Activated B cell treated with CpG ODN at 0.5 μM for 24 hours (primary cell): Measurements from ENCODE around the gene ACTL8. TPM values are rescaled to one million over a fixed set of nuclear protein-coding genes. Genes with fewer than 3 reads are reported as not detected.
"Not testable (repeated sequence)": the region's sequence is repeated elsewhere in the genome, so short reads cannot be mapped to it uniquely, and the experiment has no call there.

Experiments used
- ATAC-seq: fragments of 200-7000 bp; cut with Tn5 transposase; one replicate; pipeline ENCODE4 v1.10.0; 2021; ENCODE audit warnings: low read depth, mild to moderate bottlenecking, moderate library complexity
- CTCF ChIA-PET: fragments of 350-600 bp; sonication (Branson Sonifier 250); formaldehyde crosslinking; loops from one replicate; lab custom pipeline; 2021; ENCODE audit warnings: antibody characterized with exemption; lab: Charles Lee
- POLR2A ChIA-PET: fragments of 350-600 bp; sonication (Branson Sonifier 250); formaldehyde crosslinking; loops from one replicate; lab custom pipeline; 2021; ENCODE audit warnings: antibody characterized with exemption; lab: Charles Lee
- DNase-seq: peaks from one replicate; pipeline ENCODE4 v3.0.0; 2022
- H3K27ac Mint-ChIP-seq: one replicate; pipeline ENCODE4 v1.8.0; 2020; ENCODE audit warnings: mixed read lengths
- H3K27me3 Mint-ChIP-seq: one replicate; pipeline ENCODE4 v1.8.0; 2021; ENCODE audit warnings: mixed read lengths
- H3K36me3 Mint-ChIP-seq: one replicate; pipeline ENCODE4 v1.8.0; 2021; ENCODE audit warnings: low read depth, mixed read lengths
- H3K4me1 Mint-ChIP-seq: one replicate; pipeline ENCODE4 v1.8.0; 2021; ENCODE audit warnings: mixed read lengths
- H3K4me3 Mint-ChIP-seq: one replicate; pipeline ENCODE4 v1.8.0; 2020; ENCODE audit warnings: mild to moderate bottlenecking, mixed read lengths
- H3K9me3 Mint-ChIP-seq: one replicate; pipeline ENCODE4 v1.8.0; 2020; ENCODE audit warnings: mixed read lengths
- intact Hi-C: fragments of 100-400 bp; cut with micrococcal nuclease; formaldehyde crosslinking; loops from one replicate; pipeline ENCODE4 v1.15.1; 2024
- total RNA-seq: library from RNA; stranded (reverse); gene quantifications from 2 replicates; pipeline ENCODE4 v1.2.3, GENCODE V29; 2022
- TF ChIP-seq, protein P1 (sequence below): fragments of 200-600 bp; IDR thresholded peaks from one replicate; pipeline ENCODE4 v1.8.0; 2022; ENCODE audit warnings: antibody characterized with exemption, mild to moderate bottlenecking

The ACTL8 gene
- total RNA-seq, 1 donor from 2014 or later: not detected

DNA sequence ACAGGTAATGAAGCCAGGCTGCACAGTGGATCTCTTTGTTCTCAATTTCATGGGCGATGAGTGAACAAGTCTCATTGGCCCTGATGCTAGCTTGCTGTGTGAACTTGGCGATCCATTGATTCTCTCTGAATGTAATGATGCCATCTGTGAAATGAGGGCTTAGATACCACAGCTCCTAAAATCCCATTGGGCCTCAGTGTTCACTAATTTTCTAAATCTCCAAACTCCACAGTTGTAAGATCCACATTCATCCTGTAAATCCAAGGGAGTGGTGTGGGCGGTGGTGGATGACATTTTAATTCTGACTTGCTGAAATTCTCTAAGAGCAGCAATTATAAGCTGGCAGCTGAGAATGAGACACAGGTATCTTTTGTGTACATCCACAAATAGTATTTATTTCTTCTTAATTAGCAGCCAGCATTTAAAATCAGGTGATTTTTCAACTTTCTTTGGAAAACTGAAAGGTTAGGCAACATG is 9.6 kb upstream of the ACTL8 start:
- ChIA-PET POLR2A (no interaction called here), CTCF (interaction anchor here (0.6 kb wide), 1 partner anchor 330 kb away, joined by 4 read pairs; no protein-coding TSS in a partner anchor)
- DNase-seq (no peak), ATAC-seq (no peak)
- Mint-ChIP-seq H3K4me1 (no peaks in the 10 kb centered on the region), H3K36me3 (no peaks in the 10 kb centered on the region), H3K9me3 (peaks cover 3% of the 10 kb centered on the region), H3K27ac (no peak overlapping the region), H3K27me3 (peaks cover 16% of the 10 kb centered on the region), H3K4me3 (no peak overlapping the region)
- TF ChIP-seq, protein P1, sequence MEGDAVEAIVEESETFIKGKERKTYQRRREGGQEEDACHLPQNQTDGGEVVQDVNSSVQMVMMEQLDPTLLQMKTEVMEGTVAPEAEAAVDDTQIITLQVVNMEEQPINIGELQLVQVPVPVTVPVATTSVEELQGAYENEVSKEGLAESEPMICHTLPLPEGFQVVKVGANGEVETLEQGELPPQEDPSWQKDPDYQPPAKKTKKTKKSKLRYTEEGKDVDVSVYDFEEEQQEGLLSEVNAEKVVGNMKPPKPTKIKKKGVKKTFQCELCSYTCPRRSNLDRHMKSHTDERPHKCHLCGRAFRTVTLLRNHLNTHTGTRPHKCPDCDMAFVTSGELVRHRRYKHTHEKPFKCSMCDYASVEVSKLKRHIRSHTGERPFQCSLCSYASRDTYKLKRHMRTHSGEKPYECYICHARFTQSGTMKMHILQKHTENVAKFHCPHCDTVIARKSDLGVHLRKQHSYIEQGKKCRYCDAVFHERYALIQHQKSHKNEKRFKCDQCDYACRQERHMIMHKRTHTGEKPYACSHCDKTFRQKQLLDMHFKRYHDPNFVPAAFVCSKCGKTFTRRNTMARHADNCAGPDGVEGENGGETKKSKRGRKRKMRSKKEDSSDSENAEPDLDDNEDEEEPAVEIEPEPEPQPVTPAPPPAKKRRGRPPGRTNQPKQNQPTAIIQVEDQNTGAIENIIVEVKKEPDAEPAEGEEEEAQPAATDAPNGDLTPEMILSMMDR: no peak
- intact Hi-C loops: no loop called here

DNA sequence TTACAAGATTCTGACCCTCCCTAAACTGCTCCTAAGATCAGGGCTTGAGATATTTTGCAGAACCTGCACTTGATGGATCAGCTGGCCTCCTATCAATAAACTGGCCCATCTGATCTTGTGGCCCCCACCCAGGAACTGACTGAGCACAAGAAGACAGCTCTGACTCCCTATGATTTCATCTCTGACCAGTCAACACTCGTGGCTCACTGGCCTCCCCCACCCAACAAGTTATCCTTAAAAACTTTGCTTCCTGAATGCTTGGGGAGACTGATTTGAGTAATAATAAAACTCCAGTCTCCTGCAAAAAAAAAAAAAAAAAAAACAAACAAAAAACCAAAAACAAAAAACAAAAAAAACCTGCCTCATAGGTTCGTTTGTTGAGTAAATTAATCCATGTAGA is 8.9 kb upstream of the ACTL8 start:
- peaks cover 11% of the 10 kb centered on the region for H3K27me3 Mint-ChIP-seq
- intact Hi-C loops, ATAC-seq, DNase-seq, H3K27ac Mint-ChIP-seq, H3K4me1 Mint-ChIP-seq, H3K9me3 Mint-ChIP-seq, H3K36me3 Mint-ChIP-seq, CTCF ChIA-PET, H3K4me3 Mint-ChIP-seq: not testable (repeated sequence)
- POLR2A ChIA-PET: interaction anchor here (0.7 kb wide), 1 partner anchor 187 kb away, joined by 8 read pairs; no protein-coding TSS in a partner anchor

DNA sequence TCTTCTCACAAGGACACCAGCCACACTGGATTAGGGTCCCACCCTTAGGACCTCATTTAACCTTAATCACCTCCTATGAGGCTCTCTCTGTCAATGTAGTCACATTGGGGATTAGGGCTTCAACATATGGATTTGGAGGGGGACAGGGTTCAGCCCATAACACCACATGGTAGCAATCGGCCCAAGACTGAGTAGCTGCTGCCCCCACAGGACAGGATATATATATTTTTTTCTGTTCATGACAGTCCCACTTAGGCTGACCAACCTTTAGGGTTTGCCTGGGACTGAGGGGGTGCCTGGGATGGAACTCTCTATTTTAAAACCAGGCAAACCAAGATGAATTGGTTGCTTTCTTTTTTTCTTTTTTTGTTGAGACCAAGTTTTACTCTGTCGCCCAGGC is 8.2 kb upstream of the ACTL8 start:
- Mint-ChIP-seq H3K4me1 (no peaks in the 10 kb centered on the region), H3K27me3 (peaks cover 8% of the 10 kb centered on the region), H3K9me3 (peaks cover 3% of the 10 kb centered on the region), H3K27ac (no peak overlapping the region), H3K36me3 (no peaks in the 10 kb centered on the region), H3K4me3 (no peak overlapping the region)
- intact Hi-C loops: no loop called here
- ATAC-seq: no peak
- TF ChIP-seq, protein P1: no peak
- DNase-seq: no peak
- POLR2A ChIA-PET: interaction anchor here (0.7 kb wide), 1 partner anchor 186 kb away, joined by 8 read pairs; no protein-coding TSS in a partner anchor
- CTCF ChIA-PET: no interaction called here

DNA sequence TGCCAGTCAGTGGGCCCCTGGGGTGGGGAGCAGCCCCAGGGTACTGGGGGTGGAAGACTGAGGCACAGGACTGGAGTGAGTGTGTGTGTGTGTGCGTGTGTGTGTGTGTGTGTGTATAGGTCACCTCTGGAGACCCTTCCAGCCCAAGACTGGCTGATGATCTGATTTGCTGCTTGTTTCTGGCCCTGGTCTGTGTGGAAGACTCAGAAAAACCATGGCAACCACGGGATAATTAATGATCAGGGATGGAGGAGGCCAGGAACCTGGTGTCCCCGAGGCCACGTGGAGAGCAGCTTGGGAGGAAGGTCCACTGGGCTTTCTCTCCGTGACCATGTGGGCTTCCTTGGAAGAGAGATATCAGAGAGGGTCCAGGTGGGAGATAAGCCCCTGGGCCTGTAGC is 4.8 kb upstream of the ACTL8 start:
- H3K9me3 Mint-ChIP-seq: peaks cover 11% of the 10 kb centered on the region
- ATAC-seq: no peak
- intact Hi-C loops: no loop called here
- no peak overlapping the region for H3K4me3 Mint-ChIP-seq
- TF ChIP-seq, protein P1: no peak
- POLR2A ChIA-PET: no interaction called here
- H3K27me3 Mint-ChIP-seq: peaks cover 6% of the 10 kb centered on the region
- CTCF ChIA-PET: no interaction called here
- no peak for DNase-seq
- no peak overlapping the region for H3K27ac Mint-ChIP-seq
- no peaks in the 10 kb centered on the region for H3K4me1 Mint-ChIP-seq
- no peaks in the 10 kb centered on the region for H3K36me3 Mint-ChIP-seq

DNA sequence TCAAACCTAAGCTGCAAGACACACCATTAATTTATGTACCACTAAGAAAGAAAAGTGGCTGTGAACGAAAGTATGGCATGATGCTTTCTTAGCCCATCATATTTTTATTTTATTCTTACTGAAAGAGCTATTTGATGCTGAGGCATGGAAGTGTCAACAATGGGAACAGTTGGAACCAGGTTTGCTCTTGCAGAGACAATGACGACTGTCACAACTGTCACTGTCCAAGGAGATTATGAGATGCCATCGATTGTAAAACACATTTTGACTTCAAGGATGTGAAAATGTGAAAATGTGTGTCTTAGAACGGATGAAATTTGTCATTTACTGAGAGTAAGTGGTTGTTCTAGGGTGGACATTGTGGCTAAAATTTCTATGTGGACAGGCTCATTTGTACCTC is 2.8 kb upstream of the ACTL8 start:
- ATAC-seq (no peak), DNase-seq (no peak)
- peaks cover 2% of the 10 kb centered on the region for H3K27me3 Mint-ChIP-seq
- intact Hi-C loops: no loop called here
- CTCF ChIA-PET: no interaction called here
- no peak overlapping the region for H3K27ac Mint-ChIP-seq
- POLR2A ChIA-PET: no interaction called here
- H3K9me3 Mint-ChIP-seq: peaks cover 13% of the 10 kb centered on the region
- no peak overlapping the region for H3K4me3 Mint-ChIP-seq
- no peaks in the 10 kb centered on the region for H3K4me1 Mint-ChIP-seq
- no peaks in the 10 kb centered on the region for H3K36me3 Mint-ChIP-seq
- TF ChIP-seq, protein P1: no peak

DNA sequence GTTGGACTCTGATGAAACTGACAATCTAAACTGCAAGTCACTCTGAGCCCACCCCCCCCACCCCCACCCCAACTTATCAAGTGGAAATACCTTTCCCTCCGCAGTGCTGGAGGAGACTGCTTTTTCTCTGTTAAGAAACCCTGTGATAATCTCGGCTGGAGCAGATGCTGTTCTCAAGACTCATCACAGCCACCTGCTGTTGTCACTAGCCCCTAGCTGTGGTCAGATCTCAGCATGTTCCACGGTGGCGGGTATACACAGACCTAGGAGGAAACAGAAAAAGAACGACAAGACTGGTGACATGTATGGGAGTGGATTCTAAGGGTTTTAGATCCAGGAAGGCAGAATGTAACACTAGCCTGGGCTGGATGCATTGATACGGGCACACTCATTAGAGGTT is 2.3 kb downstream of the ACTL8 start:
- DNase-seq: no peak
- Mint-ChIP-seq H3K27ac (no peak overlapping the region), H3K4me1 (no peaks in the 10 kb centered on the region), H3K27me3 (no peaks in the 10 kb centered on the region), H3K4me3 (no peak overlapping the region), H3K9me3 (peaks cover 34% of the 10 kb centered on the region), H3K36me3 (peaks cover 6% of the 10 kb centered on the region)
- intact Hi-C loops: no loop called here
- no peak for ATAC-seq
- TF ChIP-seq, protein P1: no peak
- ChIA-PET CTCF (no interaction called here), POLR2A (no interaction called here)
